ENCODE results near the gene KRTAP4-11.

DNA sequence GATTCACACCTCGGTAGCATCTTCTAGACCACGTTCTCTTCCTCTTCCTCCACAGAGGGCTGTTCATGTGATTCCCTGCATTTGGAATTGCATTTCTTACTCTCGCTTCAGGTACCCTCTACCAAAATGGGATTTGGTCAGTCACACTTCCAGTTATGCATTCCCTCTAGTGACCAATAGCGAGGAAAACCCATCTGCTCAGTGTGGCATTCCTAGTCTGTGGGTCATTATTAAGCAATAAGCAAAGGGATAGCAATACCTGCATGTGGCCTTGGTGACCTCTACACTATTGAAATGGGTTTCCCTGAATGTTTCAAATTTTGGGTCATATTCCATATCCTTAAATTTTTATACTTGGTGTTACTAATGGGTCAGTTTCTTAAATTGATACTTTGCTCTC lies 31.9 kb upstream of the KRTAP4-11 start:
- no peak for TF ChIP-seq GABPB1 (CRISPR knock-in tag; IDR thresholded peaks at IDR 0.05)
- TF ChIP-seq, protein P1, sequence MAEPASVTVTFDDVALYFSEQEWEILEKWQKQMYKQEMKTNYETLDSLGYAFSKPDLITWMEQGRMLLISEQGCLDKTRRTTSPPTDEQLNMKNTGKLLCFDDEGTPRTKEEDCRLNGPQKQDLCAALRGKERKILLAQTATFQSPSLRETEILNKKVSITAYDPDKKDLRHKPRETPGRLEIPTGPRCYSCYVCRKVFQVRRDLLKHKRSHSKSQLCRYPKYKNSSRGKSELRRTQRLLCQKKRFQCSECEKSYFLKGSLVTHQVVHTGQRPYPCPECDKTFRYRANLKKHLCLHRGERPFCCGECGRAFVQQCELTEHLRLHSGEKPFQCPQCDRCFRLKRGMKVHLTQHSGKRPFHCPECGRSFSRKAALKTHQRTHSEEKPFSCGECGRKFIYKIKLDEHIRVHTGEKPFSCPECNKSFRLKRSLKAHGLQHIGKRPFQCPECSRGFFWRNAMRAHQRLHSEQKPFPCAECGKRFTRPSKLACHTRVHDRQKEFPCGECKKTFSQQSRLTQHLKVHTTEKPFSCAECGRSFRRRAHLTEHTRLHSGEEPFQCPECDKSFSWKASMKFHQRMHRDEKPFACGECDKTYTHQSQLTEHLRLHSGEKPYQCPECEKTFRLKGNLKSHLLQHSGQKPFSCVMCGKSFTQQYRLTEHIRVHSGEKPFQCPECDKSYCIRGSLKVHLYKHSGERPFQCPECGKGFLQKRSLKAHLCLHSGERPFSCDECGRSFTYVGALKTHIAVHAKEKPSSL (CRISPR knock-in tag; conservative IDR thresholded peaks at IDR 0.05): no peak

Data from WTC11 (cell line).